GM20000 (cell line): ENCODE measurements around the gene CEP70.
"Not testable (repeated sequence)": the region's sequence is repeated elsewhere in the genome, so short reads cannot be mapped to it uniquely, and the experiment has no call there.

Experiments used
- DNase-seq: peaks from one replicate; pipeline ENCODE4 v3.0.0; 2012; ENCODE audit warnings: low spot score
- TF ChIP-seq, protein P1 (sequence below): IDR thresholded peaks from 2 replicates; pipeline ENCODE4 v1.5.1; 2012; ENCODE audit warnings: mild to moderate bottlenecking, control low read depth; ENCODE audit errors: extremely low read depth, missing control alignments

Gene CEP70

DNA sequence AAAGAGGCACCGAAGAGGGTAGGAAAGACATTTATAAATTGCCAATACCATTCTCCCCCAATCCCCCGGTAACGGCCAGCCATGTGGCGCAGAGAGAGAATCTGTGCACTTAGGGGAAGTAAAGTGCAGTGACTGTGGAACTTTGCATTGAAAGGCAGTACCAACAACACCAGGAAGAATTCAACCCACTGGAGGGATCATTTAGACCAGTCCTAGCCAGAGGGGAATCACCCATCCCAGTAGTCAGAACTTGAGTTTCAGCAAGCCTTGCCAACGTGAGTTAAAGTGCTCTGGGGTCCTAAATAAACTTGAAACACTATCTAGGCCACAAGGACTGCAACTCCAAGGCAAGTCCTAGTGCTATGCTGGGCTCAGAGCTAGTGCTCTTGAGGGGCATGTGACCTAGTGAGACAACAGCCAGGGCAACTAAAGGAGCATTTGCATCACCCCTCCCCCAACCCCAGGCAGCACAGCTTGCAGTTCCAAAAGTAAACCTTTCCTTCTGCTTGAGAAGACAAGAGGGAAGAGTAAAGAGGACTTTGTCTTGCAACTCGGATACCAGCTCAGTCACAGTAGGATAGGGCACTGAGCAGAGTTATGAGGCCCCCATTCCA, 15.0 kb downstream of the CEP70 start:
- TF ChIP-seq, protein P1, sequence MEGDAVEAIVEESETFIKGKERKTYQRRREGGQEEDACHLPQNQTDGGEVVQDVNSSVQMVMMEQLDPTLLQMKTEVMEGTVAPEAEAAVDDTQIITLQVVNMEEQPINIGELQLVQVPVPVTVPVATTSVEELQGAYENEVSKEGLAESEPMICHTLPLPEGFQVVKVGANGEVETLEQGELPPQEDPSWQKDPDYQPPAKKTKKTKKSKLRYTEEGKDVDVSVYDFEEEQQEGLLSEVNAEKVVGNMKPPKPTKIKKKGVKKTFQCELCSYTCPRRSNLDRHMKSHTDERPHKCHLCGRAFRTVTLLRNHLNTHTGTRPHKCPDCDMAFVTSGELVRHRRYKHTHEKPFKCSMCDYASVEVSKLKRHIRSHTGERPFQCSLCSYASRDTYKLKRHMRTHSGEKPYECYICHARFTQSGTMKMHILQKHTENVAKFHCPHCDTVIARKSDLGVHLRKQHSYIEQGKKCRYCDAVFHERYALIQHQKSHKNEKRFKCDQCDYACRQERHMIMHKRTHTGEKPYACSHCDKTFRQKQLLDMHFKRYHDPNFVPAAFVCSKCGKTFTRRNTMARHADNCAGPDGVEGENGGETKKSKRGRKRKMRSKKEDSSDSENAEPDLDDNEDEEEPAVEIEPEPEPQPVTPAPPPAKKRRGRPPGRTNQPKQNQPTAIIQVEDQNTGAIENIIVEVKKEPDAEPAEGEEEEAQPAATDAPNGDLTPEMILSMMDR, result no peak
- no peak for DNase-seq

DNA sequence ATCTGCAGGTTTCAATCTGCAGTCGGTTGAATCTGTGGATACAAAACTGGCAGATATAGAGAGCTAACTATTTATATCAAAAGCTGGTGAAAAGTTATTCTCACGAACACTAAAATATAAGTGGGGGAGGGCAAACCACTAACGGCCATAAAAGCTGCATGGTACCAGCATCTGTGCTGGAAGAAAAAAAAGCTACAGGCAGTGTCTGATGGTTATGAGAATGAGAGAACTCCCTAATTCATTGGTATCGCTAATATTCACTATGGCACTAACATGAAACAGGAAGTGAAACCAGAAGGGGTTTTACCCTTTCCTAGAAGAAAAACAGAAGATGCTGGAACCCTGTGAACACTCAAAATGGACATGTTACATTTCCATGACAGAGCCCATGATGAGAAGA, 15.9 kb downstream of the CEP70 start:
- no peak for DNase-seq
- TF ChIP-seq, protein P1, result no peak

DNA sequence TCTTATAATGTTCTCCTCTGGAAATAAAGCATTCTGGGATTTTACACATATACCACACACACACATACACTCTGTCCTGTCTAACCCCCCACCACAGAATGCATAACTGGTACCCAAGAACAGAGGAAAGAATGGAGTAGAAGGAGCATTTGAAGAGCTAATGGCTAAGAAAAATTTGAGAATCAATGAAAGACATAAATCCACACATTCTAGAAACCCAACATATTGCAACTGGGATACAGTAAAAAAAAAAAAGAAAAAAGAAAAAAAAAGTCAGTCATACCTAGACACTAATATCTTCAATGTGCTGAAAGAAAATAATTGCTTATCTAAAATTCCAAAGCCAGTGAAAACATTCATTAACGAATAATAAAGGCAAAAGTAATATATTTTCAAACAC, 20.9 kb downstream of the CEP70 start:
- no peak for DNase-seq
- TF ChIP-seq, protein P1, result no peak

DNA sequence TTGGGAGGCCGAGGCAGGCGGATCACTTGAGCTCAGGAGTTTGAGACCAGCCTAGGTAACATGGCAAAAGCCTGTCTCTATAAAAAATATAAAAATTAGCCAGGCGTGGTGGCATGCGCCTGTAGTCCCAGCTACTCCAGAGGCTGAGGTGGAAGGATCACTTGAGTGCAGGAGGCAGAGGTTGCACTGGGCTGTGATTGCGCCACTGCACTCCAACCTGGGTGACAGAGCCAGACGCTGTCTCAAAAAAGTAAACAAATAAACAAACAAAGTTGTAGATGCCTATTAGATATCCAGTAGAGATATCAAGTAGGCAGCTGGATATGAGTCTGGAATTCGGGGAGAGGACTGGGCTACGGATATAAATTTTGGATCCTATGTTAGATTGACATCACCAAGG, 24.4 kb downstream of the CEP70 start:
- not testable (repeated sequence) for DNase-seq

DNA sequence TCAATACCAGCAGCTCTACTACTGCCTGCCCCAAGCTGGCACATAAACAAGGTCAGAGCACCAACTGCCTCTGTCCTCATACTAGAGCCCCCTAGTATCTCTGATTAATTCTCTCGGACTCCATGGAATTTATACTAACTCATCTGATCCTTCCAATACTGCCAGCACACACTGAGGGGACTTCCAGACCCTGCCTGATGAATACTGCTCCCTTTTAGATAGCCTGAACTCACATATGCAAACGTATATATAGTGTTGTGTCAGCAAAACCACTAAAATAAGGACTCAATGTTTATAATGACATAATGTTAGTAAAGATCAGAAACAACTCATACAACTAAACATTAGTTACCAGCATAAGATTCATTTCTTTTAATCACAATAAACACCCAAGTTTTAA, 25.0 kb downstream of the CEP70 start:
- TF ChIP-seq, protein P1, result no peak
- no peak for DNase-seq

DNA sequence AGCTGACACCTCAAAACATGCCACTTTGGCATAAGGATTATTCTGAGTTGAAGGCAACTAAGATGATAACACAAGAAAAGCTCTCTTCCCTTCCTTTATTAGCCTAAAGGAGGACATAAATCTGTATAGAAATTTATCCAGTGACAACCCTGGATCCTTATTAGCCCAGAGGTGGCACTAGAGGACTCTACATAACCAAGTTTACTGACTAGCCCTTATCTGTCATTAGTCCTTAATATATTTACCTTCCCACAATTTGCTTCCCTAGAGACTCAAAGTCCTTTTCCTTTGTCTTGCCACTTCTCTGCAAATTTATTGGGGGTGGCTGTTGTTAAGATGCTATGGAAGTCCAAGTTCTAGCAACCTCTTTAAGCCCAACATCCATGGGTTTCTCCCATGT, 26.7 kb downstream of the CEP70 start:
- TF ChIP-seq, protein P1, result no peak
- DNase-seq, result no peak

DNA sequence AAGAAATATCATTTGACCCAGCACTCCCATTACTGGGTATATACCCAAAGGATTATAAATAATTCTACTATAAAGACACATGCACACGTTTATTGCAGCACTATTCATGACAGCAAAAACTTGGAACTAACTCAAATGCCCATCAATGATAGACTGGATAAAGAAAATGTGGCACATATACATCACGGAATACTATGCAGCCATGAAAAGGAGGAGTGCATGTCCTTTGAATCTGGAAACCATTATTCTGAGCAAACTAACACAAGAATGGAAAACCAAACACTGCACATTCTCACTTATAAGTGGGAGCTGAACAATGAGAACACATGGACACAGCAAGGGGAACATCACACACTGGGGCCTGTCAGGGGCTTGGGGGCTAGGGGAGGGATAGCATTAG, 27.8 kb downstream of the CEP70 start:
- not testable (repeated sequence) for DNase-seq

DNA sequence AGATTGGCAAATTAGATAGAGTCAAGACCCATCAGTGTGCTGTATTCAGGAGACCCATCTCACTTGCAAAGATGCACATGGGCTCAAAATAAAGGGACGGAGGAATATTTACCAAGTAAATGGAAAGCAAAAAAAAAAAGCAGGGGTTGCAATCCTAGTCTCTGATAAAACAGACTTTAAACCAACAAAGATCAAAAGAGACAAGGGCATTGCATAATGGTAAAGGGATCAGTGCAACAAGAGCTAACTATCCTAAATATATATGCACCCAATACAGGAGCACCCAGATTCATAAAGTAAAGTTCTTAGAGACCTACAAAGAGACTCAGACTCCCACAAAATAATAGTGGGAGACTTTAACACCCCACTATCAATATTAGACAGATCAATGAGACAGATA, 31.2 kb downstream of the CEP70 start:
- not testable (repeated sequence) for DNase-seq

DNA sequence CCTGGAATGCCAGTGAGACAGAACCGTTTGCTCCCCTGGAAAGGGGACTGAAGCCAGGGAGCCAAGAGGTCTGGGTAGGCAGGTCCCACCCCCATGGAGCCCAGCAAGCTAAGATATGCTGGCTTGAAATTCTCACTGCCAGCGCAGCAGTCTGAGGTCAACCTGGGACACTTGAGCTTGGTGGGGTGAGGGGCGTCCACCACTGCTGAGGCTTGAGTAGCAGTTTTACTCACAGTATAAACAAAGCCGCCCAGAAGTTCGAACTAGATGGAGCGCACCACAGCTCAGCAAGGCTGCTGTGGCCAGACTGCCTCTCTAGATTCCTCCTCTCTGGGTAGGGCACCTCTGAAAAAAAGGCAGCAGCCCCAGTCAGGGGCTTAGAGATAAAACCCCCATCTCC, 33.6 kb downstream of the CEP70 start:
- no peak for DNase-seq
- TF ChIP-seq, protein P1, result no peak
